Ovary (tissue), 9 donors: ENCODE data around the gene UBN1. TPM values are rescaled to one million over a fixed set of nuclear protein-coding genes. Genes with fewer than 3 reads are reported as not detected.

ENCODE experiments used
- DNase-seq, 5 donors: peaks; one replicate each; pipeline ENCODE4 v3.0.0-alpha.2; 2019 to 2020
- H3K27ac ChIP-seq, 2 donors: fragments of 200-600 bp; one replicate each; pipeline versions ENCODE4 v1.5.1 to v1.8.0; 2019 to 2022
- H3K27me3 ChIP-seq: fragments of 200-600 bp; one replicate; pipeline ENCODE4 v1.8.0; 2022
- H3K36me3 ChIP-seq: fragments of 200-600 bp; sonication (generic); one replicate; pipeline ENCODE4 v1.5.1; 2019
- H3K4me1 ChIP-seq: one replicate; pipeline ENCODE4 v1.8.1; 2013; ENCODE audit warnings: mild to moderate bottlenecking, moderate library complexity; ENCODE audit not compliant: insufficient read depth
- H3K4me3 ChIP-seq: fragments of 200-600 bp; sonication (generic); one replicate; pipeline ENCODE4 v1.5.1; 2017
- H3K9me3 ChIP-seq, 2 donors: fragments of 200-600 bp in 1 of 2; sonication (generic) in 1 of 2; one replicate each; pipeline versions ENCODE4 v1.5.1 to v1.8.1; 2013 to 2019; ENCODE audit warnings: mild to moderate bottlenecking in 1 of 2, moderate library complexity in 1 of 2
- EP300 ChIP-seq: sonication (generic); formaldehyde crosslinking; IDR thresholded peaks from one replicate; pipeline ENCODE4 v1.6.1; 2017; ENCODE audit warnings: antibody characterized with exemption
- POLR2A ChIP-seq: fragments of 450-650 bp; IDR thresholded peaks from one replicate; pipeline ENCODE4 v1.6.1; 2017; ENCODE audit warnings: antibody characterized with exemption, mild to moderate bottlenecking, moderate library complexity
- WGBS, 3 donors: extraction: QIAGEN DNeasy Blood & Tissue Kit in 1 of 3; methylation state at CpG; one replicate each; pipeline versions ENCODE4 v1.1.5 to v1.1.7; 2013 to 2017; 5-methylcytosine and 5-hydroxymethylcytosine counted together
- intact Hi-C, 4 donors: fragments of 100-400 bp; cut with DNase I; formaldehyde crosslinking; loops; one replicate each; pipeline versions ENCODE4 v1.11.0 to v1.15.1; 2022 to 2023
- polyA plus RNA-seq, 2 donors: library from polyadenylated mRNA; stranded (reverse); fragments of 200-250 nt in 1 of 2; fragments of 350-450 nt in 1 of 2; fragmentation: Illumina TruSeq in 1 of 2; extraction: RNeasy Lipid Tissue Mini Kit (QIAGEN cat#74804) in 1 of 2; gene quantifications; one replicate each; pipeline ENCODE4 v1.2.3, GENCODE V29; 2013 to 2014
- total RNA-seq, 7 donors: library from RNA; depleted of rRNA in 2 of 7; stranded (reverse); fragments of >200 nt in 2 of 7; fragmentation: NEBNext Ultra II Directional in 3 of 7; extraction: Animal tissue kit (Norgen Biotek cat#: 25700) in 3 of 7; gene quantifications; one replicate each; pipeline versions ENCODE4 v1.1.0 to v1.2.4, GENCODE V29; 2016 to 2023
- TF ChIP-seq, protein P1 (sequence below), 3 donors: fragments of 450-650 bp in 2 of 3; fragments of 200-600 bp in 1 of 3; IDR thresholded peaks; one replicate each; pipeline versions ENCODE4 v1.5.1 to v1.8.0; 2016 to 2022; ENCODE audit warnings: antibody characterized with exemption in 3 of 3, mild to moderate bottlenecking in 1 of 3
- donor health status: DM: no; HTN: no; CAD: no; lungs with moderate emphysema.
- donor health status: DM: no; HTN: no; CAD: no.
- donor health status: Bipolar disorder and iron deficiency.
- donor health status: DM: yes; HTN: yes; CAD: no.
- donor health status: DM: no; HTN: no; CAD: no.
- donor health status: DM: yes; HTN: yes; CAD: no.

The UBN1 gene
- total and polyA plus RNA-seq, 9 donors: 14.5 to 41.3 (median 24.0) TPM

DNA sequence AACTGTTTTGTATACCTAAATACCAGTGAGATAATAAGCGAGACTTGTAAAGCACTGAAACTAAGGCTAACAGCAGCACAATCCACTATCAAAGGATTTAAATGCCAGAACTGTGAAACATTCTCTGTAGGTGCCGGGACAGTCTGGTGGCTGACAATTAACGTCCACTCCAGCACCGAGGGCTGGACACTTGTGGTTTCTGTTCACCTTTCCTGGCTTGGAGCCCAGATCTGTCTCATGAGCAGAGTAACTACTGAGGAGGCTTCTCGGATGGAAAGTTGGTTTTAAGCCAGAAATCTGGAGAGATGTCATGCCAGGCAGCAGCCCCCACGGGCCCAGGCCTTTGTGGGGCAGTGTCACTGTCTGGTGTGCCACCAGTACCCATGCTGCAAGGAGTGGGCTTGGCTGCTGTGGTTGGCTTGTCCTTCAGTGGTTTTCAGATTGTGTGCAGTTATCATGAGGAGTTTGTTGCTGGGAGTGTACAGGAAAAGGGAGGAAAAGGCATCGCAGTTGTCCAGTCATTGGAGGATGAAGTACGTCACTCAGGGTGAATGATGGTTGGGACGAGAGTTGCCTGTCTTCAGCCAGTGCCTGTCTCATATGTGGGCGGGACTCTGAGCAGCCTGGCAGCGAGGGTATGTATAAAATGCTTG lies 35.5 kb downstream of the UBN1 start:
- H3K36me3 ChIP-seq: no peaks in the 10 kb centered on the region
- WGBS, 3 donors: 45 to 50% (median 45%) methylated on average over 11 of the region's 11 CpGs
- no peak overlapping the region for H3K4me3 ChIP-seq
- no peaks in the 10 kb centered on the region for H3K9me3 ChIP-seq
- peaks cover 7% of the 10 kb centered on the region for H3K4me1 ChIP-seq
- intact Hi-C loops: no loop called here
- H3K27me3 ChIP-seq: no peaks in the 10 kb centered on the region
- TF ChIP-seq POLR2A: no peak
- TF ChIP-seq EP300: no peak
- TF ChIP-seq, protein P1, sequence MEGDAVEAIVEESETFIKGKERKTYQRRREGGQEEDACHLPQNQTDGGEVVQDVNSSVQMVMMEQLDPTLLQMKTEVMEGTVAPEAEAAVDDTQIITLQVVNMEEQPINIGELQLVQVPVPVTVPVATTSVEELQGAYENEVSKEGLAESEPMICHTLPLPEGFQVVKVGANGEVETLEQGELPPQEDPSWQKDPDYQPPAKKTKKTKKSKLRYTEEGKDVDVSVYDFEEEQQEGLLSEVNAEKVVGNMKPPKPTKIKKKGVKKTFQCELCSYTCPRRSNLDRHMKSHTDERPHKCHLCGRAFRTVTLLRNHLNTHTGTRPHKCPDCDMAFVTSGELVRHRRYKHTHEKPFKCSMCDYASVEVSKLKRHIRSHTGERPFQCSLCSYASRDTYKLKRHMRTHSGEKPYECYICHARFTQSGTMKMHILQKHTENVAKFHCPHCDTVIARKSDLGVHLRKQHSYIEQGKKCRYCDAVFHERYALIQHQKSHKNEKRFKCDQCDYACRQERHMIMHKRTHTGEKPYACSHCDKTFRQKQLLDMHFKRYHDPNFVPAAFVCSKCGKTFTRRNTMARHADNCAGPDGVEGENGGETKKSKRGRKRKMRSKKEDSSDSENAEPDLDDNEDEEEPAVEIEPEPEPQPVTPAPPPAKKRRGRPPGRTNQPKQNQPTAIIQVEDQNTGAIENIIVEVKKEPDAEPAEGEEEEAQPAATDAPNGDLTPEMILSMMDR (IDR thresholded peaks at IDR 0.05): no peak
- no peak overlapping the region for H3K27ac ChIP-seq
- DNase-seq: no peak

DNA sequence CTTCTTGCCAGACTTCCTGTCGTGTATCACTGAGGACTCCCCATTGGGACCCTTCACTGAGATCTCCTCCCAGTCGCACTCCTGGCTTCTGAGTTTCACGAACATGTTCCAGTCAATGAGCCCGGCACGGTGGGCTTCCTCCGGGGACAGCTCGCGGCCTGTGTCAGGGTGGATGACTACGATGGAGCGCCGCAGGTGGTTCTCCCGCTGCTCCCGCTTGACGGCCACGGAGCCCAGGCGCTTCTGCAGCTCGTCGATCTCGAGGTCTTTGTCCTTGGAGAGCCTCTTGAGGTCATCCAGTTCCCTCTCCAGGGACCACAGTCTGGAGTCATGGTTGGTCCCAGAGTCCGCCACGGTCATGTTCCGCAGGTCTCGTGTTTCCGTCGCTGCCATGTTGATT lies 36.2 kb downstream of the UBN1 start:
- 95 to 96% (median 96%) methylated on average over 25 of the region's 25 CpGs for WGBS, 3 donors
- Histone ChIP-seq H3K27ac (no peak overlapping the region), H3K36me3 (no peaks in the 10 kb centered on the region), H3K4me3 (no peak overlapping the region), H3K27me3 (no peaks in the 10 kb centered on the region), H3K4me1 (peaks cover 7% of the 10 kb centered on the region), H3K9me3 (no peaks in the 10 kb centered on the region)
- DNase-seq: no peak
- intact Hi-C loops: no loop called here
- TF ChIP-seq POLR2A (no peak), EP300 (no peak)

DNA sequence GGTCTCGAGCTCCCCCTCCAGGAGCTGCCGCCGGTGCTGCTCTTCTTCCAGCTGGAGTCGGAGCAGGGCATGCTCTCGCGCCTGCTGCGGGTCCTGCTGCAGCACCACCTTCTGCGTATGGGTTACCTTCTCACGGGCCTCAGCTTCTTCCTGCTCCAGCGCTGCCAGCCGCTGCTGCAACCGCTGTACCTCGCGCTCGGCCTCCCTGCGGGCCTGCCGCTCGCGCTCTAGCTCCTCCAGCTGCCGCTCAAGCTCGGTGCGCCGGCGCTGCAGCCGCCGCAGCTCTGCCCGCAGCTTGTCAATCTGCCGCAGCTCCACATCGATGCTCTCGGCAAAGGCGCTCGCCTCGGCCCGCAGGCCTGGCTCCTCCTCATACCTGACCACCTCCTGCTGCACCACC lies 36.9 kb downstream of the UBN1 start:
- H3K9me3 ChIP-seq: no peaks in the 10 kb centered on the region
- H3K4me3 ChIP-seq: no peak overlapping the region
- intact Hi-C loops: no loop called here
- peaks cover 7% of the 10 kb centered on the region for H3K4me1 ChIP-seq
- H3K36me3 ChIP-seq: no peaks in the 10 kb centered on the region
- no peak for DNase-seq
- WGBS, 3 donors: 94 to 97% (median 95%) methylated on average over 34 of the region's 34 CpGs
- no peak overlapping the region for H3K27ac ChIP-seq
- no peaks in the 10 kb centered on the region for H3K27me3 ChIP-seq
- TF ChIP-seq, protein P1 (IDR thresholded peaks at IDR 0.05): no peak
- no peak for TF ChIP-seq POLR2A
- no peak for TF ChIP-seq EP300

DNA sequence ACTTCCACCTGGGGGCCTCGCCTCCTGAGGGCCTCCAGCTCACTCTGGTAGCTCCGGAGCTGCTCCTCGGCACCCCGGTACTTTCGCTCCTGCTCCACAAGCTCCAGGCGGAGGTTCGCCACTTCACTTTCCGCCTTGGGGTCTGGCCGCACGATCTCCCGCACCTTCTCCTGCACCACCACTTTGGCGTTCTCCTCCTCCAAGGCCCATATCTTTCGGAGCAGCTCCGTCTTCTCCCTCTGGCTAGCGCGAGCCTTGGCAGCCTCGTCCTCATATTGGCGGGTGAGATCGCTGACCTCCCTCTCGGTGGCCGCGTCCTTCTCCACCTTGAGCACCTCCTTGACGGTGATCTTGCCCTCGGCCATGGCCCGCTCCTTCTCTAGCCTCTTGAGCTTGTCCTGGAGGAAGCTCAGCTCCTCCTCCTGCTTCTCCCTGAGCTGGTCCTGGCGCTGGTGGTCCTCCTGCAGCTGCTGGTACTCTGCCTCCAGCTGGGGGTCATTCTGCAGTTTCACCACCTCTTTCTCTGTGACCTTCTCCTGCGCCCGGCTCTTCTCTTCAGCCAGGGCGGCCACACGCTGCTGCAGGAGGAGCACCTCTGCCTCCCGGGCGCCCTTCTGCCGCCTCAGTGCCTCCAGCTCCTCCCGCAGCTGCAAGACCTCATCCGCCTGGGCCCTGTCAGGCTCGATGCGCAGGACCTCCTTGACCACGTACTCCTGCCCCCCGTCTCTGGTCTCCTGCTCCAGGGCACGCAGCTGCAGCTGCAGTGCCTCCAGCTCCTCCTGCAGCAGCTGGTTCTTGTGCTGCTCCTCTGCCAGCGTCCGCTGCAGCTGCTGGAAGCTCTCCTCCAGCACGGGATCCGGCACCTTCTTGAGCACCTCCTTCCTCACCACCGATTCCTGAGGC lies 37.9 kb downstream of the UBN1 start:
- Histone ChIP-seq H3K4me3 (no peak overlapping the region), H3K27ac (no peak overlapping the region), H3K36me3 (no peaks in the 10 kb centered on the region), H3K27me3 (no peaks in the 10 kb centered on the region), H3K9me3 (no peaks in the 10 kb centered on the region), H3K4me1 (peaks cover 7% of the 10 kb centered on the region)
- DNase-seq: no peak
- intact Hi-C loops: no loop called here
- WGBS, 3 donors: 85 to 90% (median 88%) methylated on average over 45 of the region's 45 CpGs
- TF ChIP-seq POLR2A (no peak), EP300 (no peak)
- TF ChIP-seq, protein P1 (IDR thresholded peaks at IDR 0.05): no peak

DNA sequence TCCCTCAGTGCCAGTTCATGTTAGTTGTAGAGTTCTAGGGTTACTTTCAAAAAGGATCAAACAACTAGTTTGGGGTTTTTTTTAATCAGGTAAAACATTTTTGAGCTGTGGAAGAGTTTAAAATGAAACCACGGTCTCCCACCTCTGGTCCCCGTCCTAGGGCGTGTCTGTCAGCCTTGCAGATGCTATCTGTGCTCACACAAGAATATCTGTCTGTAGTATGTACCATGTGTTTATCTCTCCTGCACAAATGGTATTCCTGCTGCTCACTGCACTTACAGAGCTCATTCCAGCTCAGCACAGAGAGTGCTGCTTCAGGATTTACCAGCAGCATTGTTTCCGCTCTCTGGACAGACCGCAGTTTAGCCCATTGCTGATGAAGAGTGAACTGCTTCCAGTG lies 38.9 kb downstream of the UBN1 start:
- Histone ChIP-seq H3K36me3 (no peaks in the 10 kb centered on the region), H3K4me1 (peaks cover 7% of the 10 kb centered on the region), H3K27ac (no peak overlapping the region), H3K4me3 (no peak overlapping the region), H3K27me3 (no peaks in the 10 kb centered on the region), H3K9me3 (no peaks in the 10 kb centered on the region)
- no peak for DNase-seq
- intact Hi-C loops: no loop called here
- TF ChIP-seq, protein P1 (IDR thresholded peaks at IDR 0.05): no peak
- TF ChIP-seq EP300 (no peak), POLR2A (no peak)
- 96 to 98% (median 96%) methylated on average over 5 of the region's 5 CpGs for WGBS, 3 donors
